HT1080 (cell line): ENCODE results near the gene SLC25A5. TPM values are rescaled to one million over a fixed set of nuclear protein-coding genes. Genes with fewer than 3 reads are reported as not detected.
"Not testable (repeated sequence)": the region's sequence is repeated elsewhere in the genome, so short reads cannot be mapped to it uniquely, and the experiment has no call there.

Experiments
- DNase-seq: peaks from one replicate; pipeline ENCODE4 v3.0.0-alpha.2; 2015; ENCODE audit warnings: low read depth
- small RNA-seq: library from RNA; depleted of rRNA; stranded (forward); fragments of <200 nt; gene quantifications from one replicate; pipeline ENCODE3, GENCODE V24; 2014
- total RNA-seq: library from RNA; depleted of rRNA; stranded (reverse); fragments of >200 nt; shearing (Covaris generic); gene quantifications from 2 replicates; pipeline ENCODE4 v1.2.3, GENCODE V29; 2014; rRNA removed

SLC25A5 gene
- total RNA-seq, 1 experiment from 2014 or later: 485 TPM

DNA sequence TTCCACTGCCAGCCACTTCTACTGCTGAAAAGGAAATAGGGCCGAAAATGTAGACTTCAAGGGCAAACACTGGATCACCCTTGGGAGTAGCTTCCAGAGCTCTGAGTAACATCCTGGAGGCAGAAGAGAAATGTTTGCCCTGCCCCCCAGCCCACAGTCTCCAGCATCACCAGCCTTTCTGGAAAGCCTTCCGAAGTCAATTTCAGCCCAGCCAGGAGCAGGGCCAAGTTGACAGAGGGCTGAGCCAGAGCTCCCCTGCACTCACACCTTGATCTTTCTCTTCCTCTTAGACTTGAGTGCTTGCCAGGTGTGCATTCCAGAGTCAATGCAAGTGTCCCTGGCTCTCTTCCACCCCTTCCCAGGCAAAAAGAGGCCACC, 35.2 kb downstream of the SLC25A5 start:
- DNase-seq: peak; percentile 93

DNA sequence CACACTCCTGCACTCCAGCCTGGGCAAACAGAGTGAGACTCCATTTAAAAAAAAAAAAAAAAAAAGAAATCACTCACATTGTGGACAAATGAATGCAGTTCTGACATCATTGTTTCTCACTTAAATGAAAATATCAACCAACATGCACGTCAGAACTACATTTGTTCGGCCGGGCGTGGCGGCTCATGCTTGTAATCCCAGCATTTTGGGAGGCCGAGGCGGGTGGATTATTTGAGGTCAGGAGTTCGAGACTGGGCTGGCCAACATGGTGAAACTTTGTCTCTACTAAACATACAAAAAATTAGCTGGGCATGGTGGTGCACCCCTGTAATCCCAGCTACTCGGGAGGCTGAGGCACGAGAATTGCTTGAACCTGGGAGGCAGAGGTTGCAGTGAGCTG, 36.9 kb downstream of the SLC25A5 start:
- not testable (repeated sequence) for DNase-seq

DNA sequence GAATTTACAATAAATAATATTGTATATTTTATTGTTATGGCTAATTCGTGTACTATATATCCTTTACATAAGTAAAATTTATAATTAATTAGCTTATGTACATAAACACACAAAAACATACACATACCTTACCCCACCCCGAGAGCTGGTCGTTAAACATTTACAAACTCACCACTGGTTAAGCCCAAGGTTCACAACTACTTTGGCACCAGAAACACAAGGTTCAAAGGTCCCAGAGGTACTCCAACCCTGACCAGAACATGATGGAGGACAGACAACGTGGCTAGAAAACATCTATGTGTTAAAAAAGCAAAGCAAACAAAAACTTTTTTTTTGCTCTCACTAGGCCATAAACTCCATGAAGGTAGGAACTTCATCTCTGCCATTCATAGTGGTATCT, 37.7 kb downstream of the SLC25A5 start:
- no peak for DNase-seq

DNA sequence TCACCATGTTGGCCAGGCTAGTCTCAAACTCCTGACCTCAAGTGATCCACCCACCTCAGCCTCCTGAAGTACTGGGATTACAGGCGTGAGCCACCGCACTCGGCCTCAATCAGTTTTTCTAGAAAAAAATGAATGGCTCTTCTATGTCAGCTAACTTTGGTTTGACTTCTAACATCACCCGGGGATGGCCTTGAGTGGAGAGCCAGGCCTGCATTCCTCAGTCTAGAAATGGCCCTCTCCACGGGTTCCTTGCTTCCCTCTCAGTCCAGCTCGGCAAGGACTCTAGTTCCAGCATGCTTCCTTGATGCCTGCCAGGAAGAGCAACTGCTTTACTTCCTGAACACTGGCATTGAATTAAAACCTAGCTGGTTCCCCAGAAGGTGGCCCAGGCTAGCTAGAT, 39.0 kb downstream of the SLC25A5 start:
- DNase-seq: no peak

DNA sequence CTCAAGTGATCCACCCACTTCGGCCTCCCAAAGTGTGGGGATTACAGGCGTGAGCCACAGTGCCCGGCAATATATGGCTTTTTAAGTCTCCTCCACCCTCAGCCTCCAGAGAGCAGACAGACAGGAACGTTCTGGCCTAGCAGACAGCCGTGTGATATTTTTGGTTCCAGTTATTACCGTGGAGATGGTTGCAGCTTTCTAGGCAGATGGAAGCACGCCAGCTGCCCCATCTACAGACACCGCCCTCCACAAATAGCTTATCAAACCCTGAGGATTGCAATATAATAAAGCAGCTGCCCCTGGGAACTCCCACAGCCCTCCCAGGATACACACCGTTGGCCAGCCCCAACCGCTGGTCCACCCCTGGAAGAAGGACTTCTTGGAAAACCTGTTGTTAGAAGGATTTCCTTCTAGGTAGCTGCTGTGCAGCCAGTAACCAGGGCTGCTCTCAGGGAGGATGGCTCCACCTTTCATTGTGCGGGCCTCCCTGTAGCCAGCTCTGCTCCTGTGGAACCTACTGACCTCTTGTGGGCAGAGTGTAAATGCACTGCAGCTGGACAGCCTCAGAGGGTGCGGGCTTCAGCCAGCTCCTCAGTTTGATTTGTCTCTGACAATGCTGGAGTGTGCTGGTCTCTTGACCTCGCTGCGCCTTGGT, 44.0 kb downstream of the SLC25A5 start:
- DNase-seq: peak; percentile 59

DNA sequence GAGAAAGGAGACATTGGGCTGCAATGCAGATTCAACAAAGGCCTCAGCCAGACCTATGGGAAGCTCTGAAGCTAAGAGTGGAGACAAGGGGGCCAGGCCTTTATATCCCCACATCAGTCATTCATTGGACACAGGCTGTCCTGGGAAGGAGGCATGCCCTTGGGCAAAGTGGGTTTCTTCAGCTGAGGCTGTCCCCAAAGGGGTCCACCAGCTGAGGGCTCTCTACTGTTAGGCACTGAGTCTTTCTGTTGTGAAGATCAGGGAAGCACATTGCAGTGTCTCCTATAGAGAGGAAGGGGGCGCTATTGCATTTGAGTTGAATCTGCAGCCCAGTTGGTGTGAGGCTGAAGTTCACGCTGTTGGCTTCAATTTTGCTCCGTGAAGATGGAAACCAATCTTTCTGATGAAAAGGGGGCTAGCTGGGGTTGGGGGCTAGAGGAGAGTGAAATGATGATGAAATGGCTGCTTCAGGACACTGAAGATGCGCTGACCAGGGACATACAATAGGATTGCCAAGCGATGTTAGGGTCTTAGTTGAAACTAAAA, 48.0 kb downstream of the SLC25A5 start:
- peak; percentile 67 for DNase-seq

DNA sequence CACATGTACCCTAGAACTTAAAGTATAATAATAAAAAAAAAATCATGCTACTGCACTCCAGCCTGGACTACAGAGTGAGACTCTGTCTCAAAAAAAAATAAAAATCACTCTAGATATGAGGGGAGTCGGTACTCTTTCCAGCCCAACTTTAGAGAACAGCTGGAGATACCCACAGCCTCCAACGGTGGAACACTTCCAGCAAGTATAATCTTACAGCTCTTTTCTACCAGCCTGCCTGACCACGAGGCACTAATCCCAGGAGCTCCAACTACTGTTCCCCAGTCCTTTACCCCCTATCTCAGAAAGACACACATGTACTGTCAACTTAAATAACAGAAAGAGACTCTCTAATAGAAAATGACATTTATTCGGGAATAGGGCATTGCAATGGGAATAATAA, 50.1 kb downstream of the SLC25A5 start:
- no peak for DNase-seq

Small RNA genes lying within 50 kb of the gene (small RNA-seq; reads per million reads assigned to genes)
- gene RNU1-67P (1.2 reads per million, percentile 77 among the genes with 10 or more reads in this experiment), gene RNY3P16 (not detected)

Other genes starting within 250 kb of the SLC25A5 start
- 132 and 141 TPM in 2 replicates for gene PGRMC1, start 232.2 kb upstream of the SLC25A5 start, total RNA-seq
- 15.7 and 16.7 TPM in 2 replicates for gene SLC25A43, start 69.1 kb upstream of the SLC25A5 start, total RNA-seq
- gene STEEP1, start 97.0 kb downstream of the SLC25A5 start, total RNA-seq: 45.4 and 50.0 TPM in 2 replicates
- 29.7 and 50.3 TPM in 2 replicates for gene UBE2A, start 106.1 kb downstream of the SLC25A5 start, total RNA-seq
- 7.7 and 9.6 TPM in 2 replicates for gene NKRF, start 138.0 kb downstream of the SLC25A5 start, total RNA-seq
- 13.6 and 19.3 TPM in 2 replicates for gene SEPTIN6, start 224.7 kb downstream of the SLC25A5 start, total RNA-seq